CD4-positive, alpha-beta T cell (primary cell): Measurements from ENCODE around the gene SAA1. TPM values are rescaled to one million over a fixed set of nuclear protein-coding genes. Genes with fewer than 3 reads are reported as not detected.

ENCODE experiments used
- ATAC-seq: fragments of 200-7000 bp; cut with Tn5 transposase; one replicate; pipeline ENCODE4 v1.10.0; 2022; ENCODE audit warnings: mild to moderate bottlenecking; ENCODE audit not compliant: poor library complexity
- CTCF ChIA-PET: fragments of 350-600 bp; sonication (Branson Sonifier 250); formaldehyde crosslinking; loops from one replicate; lab custom pipeline; 2021; ENCODE audit warnings: antibody characterized with exemption, inconsistent platforms; lab: Charles Lee
- POLR2A ChIA-PET: fragments of 350-600 bp; sonication (Branson Sonifier 250); formaldehyde crosslinking; loops from one replicate; lab custom pipeline; 2021; ENCODE audit warnings: antibody characterized with exemption, inconsistent platforms; lab: Charles Lee
- DNase-seq, 14 experiments: peaks; one replicate each; pipeline ENCODE4 v3.0.0-alpha.2; 2013 to 2020; ENCODE audit warnings: mixed read lengths in 2 of 14
- H3K27ac ChIP-seq, 2 donors: one replicate each; pipeline versions ENCODE4 v1.5.1 to v1.7.0; 2013; ENCODE audit warnings: low read length in 2 of 2, low read depth in 1 of 2, mild to moderate bottlenecking in 1 of 2
- H3K27me3 ChIP-seq, 2 experiments: 1 replicate in 1 of 2; 2 replicates in 1 of 2; pipeline versions ENCODE4 v1.6.1 to v1.7.0; 2013; ENCODE audit warnings: low read length in 2 of 2, control low read depth in 1 of 2, mild to moderate bottlenecking in 1 of 2, moderate library complexity in 1 of 2; ENCODE audit not compliant: insufficient read depth in 2 of 2, control insufficient read depth in 1 of 2
- H3K36me3 ChIP-seq: one replicate; pipeline ENCODE4 v1.6.1; 2013; ENCODE audit warnings: low read length, control low read depth; ENCODE audit not compliant: insufficient read depth
- H3K4me1 ChIP-seq: one replicate; pipeline ENCODE4 v1.6.1; 2013; ENCODE audit warnings: low read length, control low read depth; ENCODE audit not compliant: insufficient read depth
- H3K4me3 ChIP-seq: one replicate; pipeline ENCODE4 v1.5.1; 2013; ENCODE audit warnings: mild to moderate bottlenecking, low read length, moderate library complexity
- H3K9me3 ChIP-seq, 2 experiments: 1 replicate in 1 of 2; 2 replicates in 1 of 2; pipeline versions ENCODE4 v1.6.1 to v1.7.0; 2013; ENCODE audit warnings: low read length in 2 of 2, mild to moderate bottlenecking in 2 of 2, control low read depth in 1 of 2, moderate library complexity in 1 of 2; ENCODE audit not compliant: control insufficient read depth in 1 of 2, insufficient read depth in 1 of 2
- H3K27ac Mint-ChIP-seq: one replicate; pipeline ENCODE4 v1.8.0; 2020; ENCODE audit warnings: mixed read lengths
- H3K27me3 Mint-ChIP-seq: one replicate; pipeline ENCODE4 v1.8.0; 2021; ENCODE audit warnings: mixed read lengths
- H3K36me3 Mint-ChIP-seq: one replicate; pipeline ENCODE4 v1.8.0; 2021; ENCODE audit warnings: low read depth, mixed read lengths
- H3K4me1 Mint-ChIP-seq: one replicate; pipeline ENCODE4 v1.8.0; 2021; ENCODE audit warnings: low read depth, mixed read lengths
- H3K4me3 Mint-ChIP-seq: one replicate; pipeline ENCODE4 v1.8.0; 2020; ENCODE audit warnings: mild to moderate bottlenecking, mixed read lengths
- H3K9me3 Mint-ChIP-seq: one replicate; pipeline ENCODE4 v1.8.0; 2020; ENCODE audit warnings: mixed read lengths
- intact Hi-C, 2 experiments: fragments of 100-400 bp; cut with DNase I in 1 of 2; cut with micrococcal nuclease in 1 of 2; formaldehyde crosslinking; loops; one replicate each; pipeline versions ENCODE4 v1.15.1 to v1.9.0; 2023 to 2025; cut with DNase I, micrococcal nuclease
- total RNA-seq, 174 experiments: library from RNA in 2 of 174; stranded (reverse) in 2 of 174; gene quantifications; one replicate each; pipeline ENCODE4 v1.2.3 and lab custom pipeline; 2021 to 2026
- TF ChIP-seq, protein P1 (sequence below): fragments of 200-600 bp; IDR thresholded peaks from one replicate; pipeline ENCODE4 v1.8.0; 2022; ENCODE audit warnings: antibody characterized with exemption, mild to moderate bottlenecking

Gene SAA1
- total RNA-seq, 2 experiments from 2014 or later = not detected

DNA sequence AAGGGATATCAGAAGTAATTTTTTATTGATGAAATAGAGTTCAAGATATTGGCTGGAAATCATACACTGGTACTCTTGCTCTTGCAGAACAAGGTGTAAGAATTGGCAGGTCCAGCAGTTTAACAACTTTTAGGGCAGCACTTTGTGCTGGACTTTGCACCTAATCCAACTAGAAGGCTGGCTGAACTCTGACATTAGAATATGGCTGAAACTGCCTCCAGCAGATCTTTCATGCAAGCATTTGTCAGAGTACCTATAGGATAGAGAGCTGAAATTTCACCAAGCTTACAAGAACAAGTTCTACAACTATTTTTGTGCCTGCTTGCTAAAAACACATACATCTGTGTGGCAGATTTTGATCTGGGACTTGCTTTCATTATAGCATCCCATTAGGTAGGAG, 38.7 kb downstream of the SAA1 start:
- H3K4me1 Mint-ChIP-seq = no peaks in the 10 kb centered on the region
- H3K9me3 Mint-ChIP-seq = no peaks in the 10 kb centered on the region
- no peak for DNase-seq
- POLR2A ChIA-PET = no interaction called here
- TF ChIP-seq, protein P1, sequence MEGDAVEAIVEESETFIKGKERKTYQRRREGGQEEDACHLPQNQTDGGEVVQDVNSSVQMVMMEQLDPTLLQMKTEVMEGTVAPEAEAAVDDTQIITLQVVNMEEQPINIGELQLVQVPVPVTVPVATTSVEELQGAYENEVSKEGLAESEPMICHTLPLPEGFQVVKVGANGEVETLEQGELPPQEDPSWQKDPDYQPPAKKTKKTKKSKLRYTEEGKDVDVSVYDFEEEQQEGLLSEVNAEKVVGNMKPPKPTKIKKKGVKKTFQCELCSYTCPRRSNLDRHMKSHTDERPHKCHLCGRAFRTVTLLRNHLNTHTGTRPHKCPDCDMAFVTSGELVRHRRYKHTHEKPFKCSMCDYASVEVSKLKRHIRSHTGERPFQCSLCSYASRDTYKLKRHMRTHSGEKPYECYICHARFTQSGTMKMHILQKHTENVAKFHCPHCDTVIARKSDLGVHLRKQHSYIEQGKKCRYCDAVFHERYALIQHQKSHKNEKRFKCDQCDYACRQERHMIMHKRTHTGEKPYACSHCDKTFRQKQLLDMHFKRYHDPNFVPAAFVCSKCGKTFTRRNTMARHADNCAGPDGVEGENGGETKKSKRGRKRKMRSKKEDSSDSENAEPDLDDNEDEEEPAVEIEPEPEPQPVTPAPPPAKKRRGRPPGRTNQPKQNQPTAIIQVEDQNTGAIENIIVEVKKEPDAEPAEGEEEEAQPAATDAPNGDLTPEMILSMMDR = no peak
- no peak for ATAC-seq
- CTCF ChIA-PET = no interaction called here
- no peak overlapping the region for H3K4me3 Mint-ChIP-seq
- no peaks in the 10 kb centered on the region for H3K27me3 ChIP-seq
- H3K27ac ChIP-seq = no peak overlapping the region
- H3K4me3 ChIP-seq = no peak overlapping the region
- peaks cover 77% of the 10 kb centered on the region for H3K36me3 ChIP-seq
- H3K4me1 ChIP-seq = no peaks in the 10 kb centered on the region
- no peak overlapping the region for H3K27ac Mint-ChIP-seq
- H3K9me3 ChIP-seq = no peaks in the 10 kb centered on the region
- H3K36me3 Mint-ChIP-seq = peaks cover 95% of the 10 kb centered on the region
- no peaks in the 10 kb centered on the region for H3K27me3 Mint-ChIP-seq
- intact Hi-C loops = loop anchor here in 1 of 2 experiments (10.0 kb wide), 1 partner anchor 430 kb away; no protein-coding TSS in a partner anchor

DNA sequence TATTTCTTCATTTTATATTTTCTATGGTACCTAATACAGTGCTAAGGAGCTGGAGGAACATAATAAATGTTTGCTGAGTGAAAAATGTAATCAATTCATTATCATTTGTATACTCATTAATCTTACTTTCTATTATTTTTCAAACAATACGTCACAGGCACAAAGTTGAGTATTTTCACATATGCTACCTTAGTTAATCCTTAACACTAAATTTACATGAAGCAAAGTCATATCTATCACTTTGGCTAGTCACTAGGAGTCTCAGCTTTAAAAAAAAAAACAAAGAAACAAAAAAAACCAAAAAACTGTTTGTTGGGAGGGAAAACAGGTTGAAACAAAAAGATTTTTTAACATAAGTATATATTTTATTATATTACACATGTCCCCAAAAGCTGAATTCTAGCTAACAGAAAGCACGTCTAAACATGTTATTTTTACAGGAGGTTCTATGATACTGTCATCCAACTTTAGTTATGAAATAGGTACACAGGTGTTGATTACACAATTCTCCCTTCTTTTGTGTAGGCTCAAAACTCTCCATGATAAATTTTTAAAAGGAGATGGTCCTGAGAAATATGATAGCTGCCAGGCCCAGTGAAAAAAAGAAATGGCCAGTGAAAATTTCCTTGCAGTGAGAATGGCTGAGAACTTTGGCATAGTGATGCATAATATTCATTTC, 41.5 kb downstream of the SAA1 start:
- peaks cover 73% of the 10 kb centered on the region for H3K36me3 ChIP-seq

DNA sequence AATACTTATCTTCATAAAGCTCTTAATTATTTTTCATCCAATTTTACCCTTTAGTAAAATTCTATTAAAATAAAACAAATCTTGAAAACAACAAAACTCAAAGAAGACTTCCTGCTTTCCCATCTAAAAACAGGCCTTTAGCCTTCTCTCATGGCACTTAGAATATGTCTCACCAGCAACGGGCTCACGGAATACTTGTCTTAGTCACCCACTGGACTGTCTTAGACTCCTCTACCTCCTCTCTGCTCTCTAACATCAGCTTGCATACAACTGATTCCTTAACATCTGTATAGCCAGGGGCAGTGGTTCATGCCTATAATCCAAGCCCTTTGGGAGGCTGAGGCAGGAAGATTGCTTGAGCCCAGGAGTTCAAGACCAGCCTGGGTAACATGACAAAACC, 42.2 kb downstream of the SAA1 start:
- no peak for ATAC-seq
- CTCF ChIA-PET = interaction anchor here (1.1 kb wide), 1 partner anchor 16 kb away, joined by 4 read pairs; no protein-coding TSS in a partner anchor
- Histone ChIP-seq H3K4me3 (no peak overlapping the region), H3K9me3 (no peaks in the 10 kb centered on the region), H3K4me1 (no peaks in the 10 kb centered on the region), H3K27me3 (no peaks in the 10 kb centered on the region), H3K27ac (no peak overlapping the region), H3K36me3 (peaks cover 73% of the 10 kb centered on the region)
- no peaks in the 10 kb centered on the region for H3K9me3 Mint-ChIP-seq
- POLR2A ChIA-PET = no interaction called here
- peaks cover 87% of the 10 kb centered on the region for H3K36me3 Mint-ChIP-seq
- H3K4me1 Mint-ChIP-seq = no peaks in the 10 kb centered on the region
- DNase-seq = no peak
- intact Hi-C loops = loop anchor here in 1 of 2 experiments (10.0 kb wide), 1 partner anchor 427 kb away; no protein-coding TSS in a partner anchor
- TF ChIP-seq, protein P1 = no peak
- no peak overlapping the region for H3K4me3 Mint-ChIP-seq
- H3K27me3 Mint-ChIP-seq = no peaks in the 10 kb centered on the region
- H3K27ac Mint-ChIP-seq = no peak overlapping the region

More for the DNA sequence above, 41.5 kb downstream of the SAA1 start:
- ChIA-PET CTCF (interaction anchor here (0.8 to 1.1 kb wide), 2 partner anchors 15 to 29 kb away, joined by 3 to 4 read pairs; no protein-coding TSS in a partner anchor), POLR2A (no interaction called here)
- no peaks in the 10 kb centered on the region for H3K9me3 ChIP-seq
- H3K4me1 ChIP-seq = no peaks in the 10 kb centered on the region
- no peaks in the 10 kb centered on the region for H3K4me1 Mint-ChIP-seq
- intact Hi-C loops = loop anchor here in 1 of 2 experiments (10.0 kb wide), 1 partner anchor 427 kb away; no protein-coding TSS in a partner anchor
- H3K27ac ChIP-seq = no peak overlapping the region
- H3K4me3 Mint-ChIP-seq = no peak overlapping the region
- H3K27ac Mint-ChIP-seq = no peak overlapping the region
- TF ChIP-seq, protein P1 = no peak
- DNase-seq = no peak
- H3K27me3 ChIP-seq = no peaks in the 10 kb centered on the region
- H3K4me3 ChIP-seq = no peak overlapping the region
- no peak for ATAC-seq
- H3K36me3 Mint-ChIP-seq = peaks cover 92% of the 10 kb centered on the region
- H3K9me3 Mint-ChIP-seq = no peaks in the 10 kb centered on the region
- no peaks in the 10 kb centered on the region for H3K27me3 Mint-ChIP-seq
